Activated CD8-positive, alpha-beta T cell treated with anti-CD3 and anti-CD28 coated beads for 36 hours (primary cell): ENCODE data around the gene APOC3. TPM values are rescaled to one million over a fixed set of nuclear protein-coding genes. Genes with fewer than 3 reads are reported as not detected.
A peak's percentile ranks its signal among the peaks of the same experiment; 100 is the strongest.

Experiments
- ATAC-seq: fragments of 200-7000 bp; cut with Tn5 transposase; one replicate; pipeline ENCODE4 v1.10.0; 2021; ENCODE audit warnings: mild to moderate bottlenecking, moderate library complexity
- CTCF ChIA-PET: fragments of 350-600 bp; sonication (Branson Sonifier 250); formaldehyde crosslinking; loops from one replicate; lab custom pipeline; 2021; ENCODE audit warnings: antibody characterized with exemption; lab: Charles Lee
- POLR2A ChIA-PET: fragments of 350-600 bp; sonication (Branson Sonifier 250); formaldehyde crosslinking; loops from one replicate; lab custom pipeline; 2021; ENCODE audit warnings: antibody characterized with exemption; lab: Charles Lee
- DNase-seq: peaks from one replicate; pipeline ENCODE4 v3.0.0-alpha.2; 2020
- H3K27ac Mint-ChIP-seq: one replicate; pipeline ENCODE4 v1.8.0; 2021; ENCODE audit warnings: mild to moderate bottlenecking, mixed read lengths
- H3K27me3 Mint-ChIP-seq: one replicate; pipeline ENCODE4 v1.8.0; 2021; ENCODE audit warnings: mixed read lengths
- H3K36me3 Mint-ChIP-seq: one replicate; pipeline ENCODE4 v1.8.0; 2021; ENCODE audit warnings: low read depth, mixed read lengths
- H3K4me1 Mint-ChIP-seq: one replicate; pipeline ENCODE4 v1.8.0; 2021; ENCODE audit warnings: low read depth, mixed read lengths
- H3K4me3 Mint-ChIP-seq: one replicate; pipeline ENCODE4 v1.8.0; 2021; ENCODE audit warnings: mild to moderate bottlenecking, moderate library complexity, mixed read lengths
- H3K9me3 Mint-ChIP-seq: one replicate; pipeline ENCODE4 v1.8.0; 2021; ENCODE audit warnings: mixed read lengths
- intact Hi-C: fragments of 100-400 bp; cut with micrococcal nuclease; formaldehyde crosslinking; loops from one replicate; pipeline ENCODE4 v1.10.0; 2022
- total RNA-seq, 2 experiments: library from RNA; stranded (reverse); gene quantifications; one replicate each; pipeline ENCODE4 v1.2.3, GENCODE V29; 2021
- TF ChIP-seq, protein P1 (sequence below): fragments of 200-600 bp; IDR thresholded peaks from one replicate; pipeline ENCODE4 v1.8.0; 2022; ENCODE audit warnings: antibody characterized with exemption, mild to moderate bottlenecking

Gene APOC3
- total RNA-seq, 2 experiments from 2014 or later = not detected

DNA sequence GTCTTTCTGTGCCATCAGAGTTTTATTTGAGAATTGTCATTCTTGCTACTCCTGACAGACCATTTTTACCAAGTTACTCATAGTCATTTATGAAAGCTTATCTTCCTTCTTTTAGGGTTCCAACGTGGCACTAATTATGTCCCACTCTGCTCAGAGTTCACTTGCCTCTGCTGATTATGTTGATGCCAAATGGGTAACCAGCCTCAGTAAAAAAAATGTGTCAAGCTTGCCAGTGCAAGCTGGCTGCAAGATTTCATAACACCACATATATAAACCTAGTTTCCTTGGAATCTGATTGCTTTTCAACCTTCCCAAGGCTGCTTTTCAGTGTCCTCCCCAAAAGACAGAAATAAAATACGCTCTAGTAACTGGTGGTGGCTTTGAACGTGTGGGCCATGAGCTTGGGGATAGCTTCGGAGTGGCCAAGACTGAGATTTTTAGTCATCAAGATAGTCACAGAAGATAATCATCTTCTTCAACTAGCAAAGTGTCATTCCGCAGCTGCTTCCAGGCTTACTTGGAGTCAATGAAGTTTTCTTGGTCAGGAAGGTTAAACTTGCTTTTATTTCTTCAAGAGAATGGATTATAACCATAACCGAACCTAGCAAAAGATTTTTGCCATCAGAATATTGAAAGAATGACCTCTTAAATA is 37.2 kb downstream of the APOC3 start:
- H3K36me3 Mint-ChIP-seq = peaks cover 29% of the 10 kb centered on the region
- TF ChIP-seq, protein P1, sequence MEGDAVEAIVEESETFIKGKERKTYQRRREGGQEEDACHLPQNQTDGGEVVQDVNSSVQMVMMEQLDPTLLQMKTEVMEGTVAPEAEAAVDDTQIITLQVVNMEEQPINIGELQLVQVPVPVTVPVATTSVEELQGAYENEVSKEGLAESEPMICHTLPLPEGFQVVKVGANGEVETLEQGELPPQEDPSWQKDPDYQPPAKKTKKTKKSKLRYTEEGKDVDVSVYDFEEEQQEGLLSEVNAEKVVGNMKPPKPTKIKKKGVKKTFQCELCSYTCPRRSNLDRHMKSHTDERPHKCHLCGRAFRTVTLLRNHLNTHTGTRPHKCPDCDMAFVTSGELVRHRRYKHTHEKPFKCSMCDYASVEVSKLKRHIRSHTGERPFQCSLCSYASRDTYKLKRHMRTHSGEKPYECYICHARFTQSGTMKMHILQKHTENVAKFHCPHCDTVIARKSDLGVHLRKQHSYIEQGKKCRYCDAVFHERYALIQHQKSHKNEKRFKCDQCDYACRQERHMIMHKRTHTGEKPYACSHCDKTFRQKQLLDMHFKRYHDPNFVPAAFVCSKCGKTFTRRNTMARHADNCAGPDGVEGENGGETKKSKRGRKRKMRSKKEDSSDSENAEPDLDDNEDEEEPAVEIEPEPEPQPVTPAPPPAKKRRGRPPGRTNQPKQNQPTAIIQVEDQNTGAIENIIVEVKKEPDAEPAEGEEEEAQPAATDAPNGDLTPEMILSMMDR = no peak
- no peaks in the 10 kb centered on the region for H3K27me3 Mint-ChIP-seq
- no peaks in the 10 kb centered on the region for H3K9me3 Mint-ChIP-seq
- intact Hi-C loops = no loop called here
- ChIA-PET POLR2A (interaction anchor here (1.2 kb wide), 1 partner anchor 8 kb away, joined by 4 read pairs; no protein-coding TSS in a partner anchor), CTCF (interaction anchor here (1.4 to 2.8 kb wide), 5 partner anchors 13 to 239 kb away, joined by 4 to 8 read pairs (median 6); no protein-coding TSS in a partner anchor)
- peaks cover 9% of the 10 kb centered on the region for H3K4me1 Mint-ChIP-seq
- DNase-seq (no peak), ATAC-seq (no peak)
- no peak overlapping the region for H3K27ac Mint-ChIP-seq
- no peak overlapping the region for H3K4me3 Mint-ChIP-seq

DNA sequence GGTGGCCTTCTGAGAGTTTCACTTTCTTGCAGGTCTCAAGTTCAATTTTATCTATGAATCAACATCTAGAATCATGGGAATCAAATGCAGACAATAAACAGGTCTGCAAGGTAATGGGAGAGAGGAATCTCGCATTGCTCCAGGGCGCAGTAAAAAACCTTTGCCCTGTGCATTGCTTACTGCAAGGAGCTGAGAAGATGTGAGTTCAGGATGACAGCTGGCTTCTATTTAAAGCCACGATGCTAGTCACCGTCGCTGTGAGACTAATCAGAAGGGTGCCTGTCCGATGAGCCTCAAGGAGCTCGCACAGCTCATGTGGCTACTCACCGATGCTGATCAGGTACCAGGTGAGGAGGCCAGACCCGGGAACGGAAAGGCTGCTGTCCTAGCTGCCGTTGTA is 37.9 kb downstream of the APOC3 start:
- TF ChIP-seq, protein P1 = no peak

DNA sequence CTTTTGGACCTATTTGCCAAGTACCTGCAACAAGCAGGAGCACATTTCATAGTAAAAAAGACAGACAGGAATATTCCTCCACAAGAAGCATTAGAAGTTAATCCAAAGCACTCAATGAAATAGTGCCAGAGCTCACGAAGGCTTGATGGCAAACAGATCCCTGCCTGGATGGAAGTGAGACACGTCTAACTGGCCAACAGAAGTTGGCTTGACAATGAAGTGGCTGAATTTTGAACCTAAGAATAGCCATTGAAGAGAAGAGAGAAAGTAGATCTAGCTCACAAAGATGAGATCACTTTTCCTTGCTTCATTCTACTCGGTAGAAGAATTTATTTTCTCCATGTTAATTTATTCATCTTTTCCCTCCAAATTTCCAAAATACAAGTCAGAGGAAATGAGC is 38.4 kb downstream of the APOC3 start:
- TF ChIP-seq, protein P1 = no peak
- H3K27me3 Mint-ChIP-seq = no peaks in the 10 kb centered on the region
- ATAC-seq (no peak), DNase-seq (no peak)
- ChIA-PET POLR2A (interaction anchor here (1.2 kb wide), 1 partner anchor 9 kb away, joined by 4 read pairs; no protein-coding TSS in a partner anchor), CTCF (interaction anchor here (0.8 to 1.9 kb wide), 3 partner anchors 12 to 238 kb away, joined by 3 to 7 read pairs (median 4); no protein-coding TSS in a partner anchor)
- intact Hi-C loops = no loop called here
- peaks cover 9% of the 10 kb centered on the region for H3K4me1 Mint-ChIP-seq
- no peaks in the 10 kb centered on the region for H3K9me3 Mint-ChIP-seq
- no peak overlapping the region for H3K4me3 Mint-ChIP-seq
- peaks cover 33% of the 10 kb centered on the region for H3K36me3 Mint-ChIP-seq
- H3K27ac Mint-ChIP-seq = no peak overlapping the region

More for the DNA sequence above, 37.9 kb downstream of the APOC3 start:
- Mint-ChIP-seq H3K4me3 (no peak overlapping the region), H3K9me3 (no peaks in the 10 kb centered on the region), H3K36me3 (peaks cover 29% of the 10 kb centered on the region), H3K27ac (no peak overlapping the region), H3K4me1 (peaks cover 9% of the 10 kb centered on the region), H3K27me3 (no peaks in the 10 kb centered on the region)
- DNase-seq (no peak), ATAC-seq (no peak)
- ChIA-PET POLR2A (interaction anchor here (1.2 kb wide), 1 partner anchor 9 kb away, joined by 4 read pairs; no protein-coding TSS in a partner anchor), CTCF (interaction anchor here (0.8 to 1.9 kb wide), 4 partner anchors 12 to 238 kb away, joined by 3 to 7 read pairs (median 5); no protein-coding TSS in a partner anchor)
- intact Hi-C loops = no loop called here

DNA sequence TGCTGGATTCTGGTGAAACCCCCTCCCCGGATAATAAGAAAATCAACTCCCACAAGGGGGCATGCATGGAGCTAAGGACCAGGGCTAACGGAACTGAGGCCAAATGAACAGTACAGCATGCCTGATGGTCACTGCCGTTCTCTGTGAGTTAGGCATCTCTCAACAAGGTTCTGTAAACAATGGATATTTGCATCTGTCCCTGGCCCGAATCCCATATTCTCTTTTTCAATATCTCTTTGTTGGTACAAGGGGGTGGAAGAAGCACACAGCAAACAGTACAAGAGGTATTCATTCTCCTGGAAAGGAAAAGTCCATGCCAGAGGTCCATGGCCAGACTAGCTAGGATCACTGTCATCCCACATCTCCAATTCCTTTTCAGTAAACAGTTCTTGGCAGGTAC is 39.9 kb downstream of the APOC3 start:
- CTCF ChIA-PET = interaction anchor here (1.1 to 1.6 kb wide), 2 partner anchors 77 to 236 kb away, joined by 3 to 6 read pairs; no protein-coding TSS in a partner anchor

More for the DNA sequence above, 39.9 kb downstream of the APOC3 start:
- ATAC-seq (no peak), DNase-seq (no peak)
- Mint-ChIP-seq H3K36me3 (peaks cover 30% of the 10 kb centered on the region), H3K4me1 (peaks cover 9% of the 10 kb centered on the region), H3K9me3 (no peaks in the 10 kb centered on the region), H3K27me3 (no peaks in the 10 kb centered on the region), H3K27ac (peak overlapping the region; percentile 26), H3K4me3 (no peak overlapping the region)
- POLR2A ChIA-PET = interaction anchor here (0.6 kb wide), 1 partner anchor 219 kb away, joined by 3 read pairs; no protein-coding TSS in a partner anchor
- TF ChIP-seq, protein P1 = no peak
- intact Hi-C loops = no loop called here
